ENCODE measurements around the gene ARHGAP32. TPM values are rescaled to one million over a fixed set of nuclear protein-coding genes. Genes with fewer than 3 reads are reported as not detected.

ARHGAP32 gene
- total RNA-seq, 2 experiments from 2014 or later = not detected

GRCh38 chr11:128933481-128934178 is 258.5 kb downstream of the ARHGAP32 start:
- no peaks in the 10 kb centered on the region for H3K79me2 ChIP-seq (ENCODE audit: insufficient read depth, low read depth, low read length)

GRCh38 chr11:128931668-128932067 is 260.5 kb downstream of the ARHGAP32 start:
- TF ChIP-seq EZH2phosphoT487 (IDR thresholded peaks at IDR 0.05; ENCODE audit: borderline replicate concordance, low read depth, low read length) = no peak
- TF ChIP-seq, protein P1, sequence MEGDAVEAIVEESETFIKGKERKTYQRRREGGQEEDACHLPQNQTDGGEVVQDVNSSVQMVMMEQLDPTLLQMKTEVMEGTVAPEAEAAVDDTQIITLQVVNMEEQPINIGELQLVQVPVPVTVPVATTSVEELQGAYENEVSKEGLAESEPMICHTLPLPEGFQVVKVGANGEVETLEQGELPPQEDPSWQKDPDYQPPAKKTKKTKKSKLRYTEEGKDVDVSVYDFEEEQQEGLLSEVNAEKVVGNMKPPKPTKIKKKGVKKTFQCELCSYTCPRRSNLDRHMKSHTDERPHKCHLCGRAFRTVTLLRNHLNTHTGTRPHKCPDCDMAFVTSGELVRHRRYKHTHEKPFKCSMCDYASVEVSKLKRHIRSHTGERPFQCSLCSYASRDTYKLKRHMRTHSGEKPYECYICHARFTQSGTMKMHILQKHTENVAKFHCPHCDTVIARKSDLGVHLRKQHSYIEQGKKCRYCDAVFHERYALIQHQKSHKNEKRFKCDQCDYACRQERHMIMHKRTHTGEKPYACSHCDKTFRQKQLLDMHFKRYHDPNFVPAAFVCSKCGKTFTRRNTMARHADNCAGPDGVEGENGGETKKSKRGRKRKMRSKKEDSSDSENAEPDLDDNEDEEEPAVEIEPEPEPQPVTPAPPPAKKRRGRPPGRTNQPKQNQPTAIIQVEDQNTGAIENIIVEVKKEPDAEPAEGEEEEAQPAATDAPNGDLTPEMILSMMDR (conservative IDR thresholded peaks at IDR 0.05; ENCODE audit: low read length) = no peak
- Histone ChIP-seq H3K4me2 (ENCODE audit: low read length) (no peak overlapping the region), H3K9me3 (ENCODE audit: low read length) (no peaks in the 10 kb centered on the region), H3K27ac (ENCODE audit: low read depth, low read length, poor library complexity, severe bottlenecking) (no peak overlapping the region), H3K79me2 (ENCODE audit: insufficient read depth, low read depth, low read length) (no peaks in the 10 kb centered on the region), H3K9me2 (ENCODE audit: insufficient read depth, low read length) (no peaks in the 10 kb centered on the region), H3K4me1 (ENCODE audit: insufficient read depth, low read length, poor library complexity, severe bottlenecking) (no peaks in the 10 kb centered on the region), H3K36me3 (ENCODE audit: insufficient read depth, low read length) (no peaks in the 10 kb centered on the region), H2AFZ (ENCODE audit: low read length) (no peak overlapping the region), H3K4me3 (ENCODE audit: low read depth, low read length, poor library complexity, severe bottlenecking) (no peak overlapping the region), H4K20me1 (ENCODE audit: insufficient read depth, low read length) (no peaks in the 10 kb centered on the region)
- no TSS peak for BruUV-seq (replicated peaks)
- DNase-seq (ENCODE audit: low spot score) = no peak
- POLR2A ChIA-PET = no interaction called here
- intact Hi-C loops (cut with micrococcal nuclease; ENCODE audit: unreplicated experiment) = no loop called here
- CTCF ChIA-PET (ENCODE audit: unreplicated experiment) = no interaction called here

More at GRCh38 chr11:128933481-128934178, 258.5 kb downstream of the ARHGAP32 start:
- Histone ChIP-seq H3K9me2 (ENCODE audit: insufficient read depth, low read length) (no peaks in the 10 kb centered on the region), H3K4me1 (ENCODE audit: insufficient read depth, low read length, poor library complexity, severe bottlenecking) (no peaks in the 10 kb centered on the region), H3K4me3 (ENCODE audit: low read depth, low read length, poor library complexity, severe bottlenecking) (no peak overlapping the region), H3K4me2 (ENCODE audit: low read length) (no peak overlapping the region), H3K36me3 (ENCODE audit: insufficient read depth, low read length) (no peaks in the 10 kb centered on the region), H3K27ac (ENCODE audit: low read depth, low read length, poor library complexity, severe bottlenecking) (no peak overlapping the region), H4K20me1 (ENCODE audit: insufficient read depth, low read length) (no peaks in the 10 kb centered on the region), H3K9me3 (ENCODE audit: low read length) (no peaks in the 10 kb centered on the region), H2AFZ (ENCODE audit: low read length) (no peak overlapping the region)
- intact Hi-C loops (cut with micrococcal nuclease; ENCODE audit: unreplicated experiment) = no loop called here
- no TSS peak for BruUV-seq (replicated peaks)
- CTCF ChIA-PET (ENCODE audit: unreplicated experiment) = no interaction called here
- TF ChIP-seq, protein P1 (conservative IDR thresholded peaks at IDR 0.05; ENCODE audit: low read length) = no peak
- TF ChIP-seq EZH2phosphoT487 (IDR thresholded peaks at IDR 0.05; ENCODE audit: borderline replicate concordance, low read depth, low read length) = no peak
- POLR2A ChIA-PET = interaction anchor here (1.3 to 1.6 kb wide), 2 partner anchors 11 to 103 kb away, joined by 6 to 9 read pairs; no protein-coding TSS in a partner anchor
- DNase-seq (ENCODE audit: low spot score) = no peak

GRCh38 chr11:128931066-128931465 is 261.1 kb downstream of the ARHGAP32 start:
- H3K79me2 ChIP-seq (ENCODE audit: insufficient read depth, low read depth, low read length) = no peaks in the 10 kb centered on the region
- ChIA-PET POLR2A (no interaction called here), CTCF (ENCODE audit: unreplicated experiment) (no interaction called here)
- BruUV-seq (replicated peaks) = no TSS peak
- no peaks in the 10 kb centered on the region for H4K20me1 ChIP-seq (ENCODE audit: insufficient read depth, low read length)
- no peaks in the 10 kb centered on the region for H3K36me3 ChIP-seq (ENCODE audit: insufficient read depth, low read length)
- no peak overlapping the region for H3K27ac ChIP-seq (ENCODE audit: low read depth, low read length, poor library complexity, severe bottlenecking)
- intact Hi-C loops (cut with micrococcal nuclease; ENCODE audit: unreplicated experiment) = no loop called here
- no peaks in the 10 kb centered on the region for H3K4me1 ChIP-seq (ENCODE audit: insufficient read depth, low read length, poor library complexity, severe bottlenecking)
- H2AFZ ChIP-seq (ENCODE audit: low read length) = no peak overlapping the region
- DNase-seq (ENCODE audit: low spot score) = no peak
- H3K4me3 ChIP-seq (ENCODE audit: low read depth, low read length, poor library complexity, severe bottlenecking) = no peak overlapping the region
- TF ChIP-seq EZH2phosphoT487 (IDR thresholded peaks at IDR 0.05; ENCODE audit: borderline replicate concordance, low read depth, low read length) = no peak
- TF ChIP-seq, protein P1 (conservative IDR thresholded peaks at IDR 0.05; ENCODE audit: low read length) = no peak
- H3K9me3 ChIP-seq (ENCODE audit: low read length) = no peaks in the 10 kb centered on the region
- no peak overlapping the region for H3K4me2 ChIP-seq (ENCODE audit: low read length)
- H3K9me2 ChIP-seq (ENCODE audit: insufficient read depth, low read length) = no peaks in the 10 kb centered on the region
